HepG2 (cell line): Measurements from ENCODE around the gene SMIM1. TPM values are rescaled to one million over a fixed set of nuclear protein-coding genes. Genes with fewer than 3 reads are reported as not detected.

Source experiments
- AGO2 ChIP-seq: fragments of 200-400 bp; formaldehyde crosslinking; optimal IDR thresholded peaks from 2 replicates; pipeline ENCODE3; 2017; ENCODE audit warnings: mild to moderate bottlenecking, low read depth, low read length, moderate library complexity
- AHR ChIP-seq: IDR thresholded peaks from 2 replicates; pipeline ENCODE4 v1.6.1; 2018; ENCODE audit warnings: missing genetic modification reagents, missing compliant biosample characterization
- ATM ChIP-seq: fragments of 450-650 bp; IDR thresholded peaks from 2 replicates; pipeline ENCODE4 v1.7.1; 2017; ENCODE audit warnings: mild to moderate bottlenecking, borderline replicate concordance
- BRD4 ChIP-seq: sonication (generic); formaldehyde crosslinking; IDR thresholded peaks from 2 replicates; pipeline ENCODE4 v1.4.0; 2020; ENCODE audit warnings: missing genetic modification reagents
- PCBP2 ChIP-seq: fragments of 200-400 bp; formaldehyde crosslinking; optimal IDR thresholded peaks from 2 replicates; pipeline ENCODE3; 2018; ENCODE audit warnings: low read length, low read depth; ENCODE audit not compliant: poor library complexity, severe bottlenecking
- REL ChIP-seq: sonication (generic); formaldehyde crosslinking; conservative IDR thresholded peaks from 2 replicates; pipeline ENCODE4 v1.8.0; 2022; ENCODE audit warnings: mild to moderate bottlenecking, missing genetic modification reagents, moderate library complexity
- SALL1 ChIP-seq: sonication (generic); formaldehyde crosslinking; IDR thresholded peaks from 2 replicates; pipeline ENCODE4 v1.8.0; 2022; ENCODE audit warnings: mild to moderate bottlenecking, missing genetic modification reagents
- SETDB1 ChIP-seq: sonication (generic); formaldehyde crosslinking; IDR thresholded peaks from 2 replicates; pipeline ENCODE4 v1.5.1; 2020; ENCODE audit warnings: missing genetic modification reagents, mild to moderate bottlenecking, borderline replicate concordance
- SRSF1 ChIP-seq: fragments of 200-400 bp; formaldehyde crosslinking; optimal IDR thresholded peaks from 2 replicates; pipeline ENCODE3; 2017; ENCODE audit warnings: mild to moderate bottlenecking, low read depth, low read length, moderate library complexity
- TFDP1 ChIP-seq: IDR thresholded peaks from 2 replicates; pipeline ENCODE4 v1.6.1; 2016; ENCODE audit warnings: missing compliant biosample characterization, missing genetic modification reagents, borderline replicate concordance
- ZBTB1 ChIP-seq: sonication (generic); formaldehyde crosslinking; IDR thresholded peaks from 2 replicates; pipeline ENCODE4 v1.4.0; 2020; ENCODE audit warnings: missing genetic modification reagents, borderline replicate concordance
- ZBTB21 ChIP-seq: sonication (generic); formaldehyde crosslinking; IDR thresholded peaks from 2 replicates; pipeline ENCODE4 v1.4.0; 2020; ENCODE audit warnings: missing genetic modification reagents
- ZFYVE20 ChIP-seq: sonication (generic); formaldehyde crosslinking; IDR thresholded peaks from 2 replicates; pipeline ENCODE4 v1.8.0; 2023; ENCODE audit warnings: low read depth, mild to moderate bottlenecking, moderate library complexity, missing genetic modification reagents, borderline replicate concordance
- ZMAT3 ChIP-seq: sonication (generic); formaldehyde crosslinking; conservative IDR thresholded peaks from 2 replicates; pipeline ENCODE4 v1.7.0; 2021; ENCODE audit warnings: missing genetic modification reagents
- ZMYM3 ChIP-seq: sonication (generic); formaldehyde crosslinking; IDR thresholded peaks from 2 replicates; pipeline ENCODE4 v1.5.1; 2020; ENCODE audit warnings: mild to moderate bottlenecking, missing genetic modification reagents
- ZNF234 ChIP-seq: sonication (generic); formaldehyde crosslinking; conservative IDR thresholded peaks from 2 replicates; pipeline ENCODE4 v1.5.1; 2020; ENCODE audit warnings: mild to moderate bottlenecking, missing genetic modification reagents
- ZNF468 ChIP-seq: sonication (generic); formaldehyde crosslinking; IDR thresholded peaks from 2 replicates; pipeline ENCODE4 v1.8.0; 2022; ENCODE audit warnings: mild to moderate bottlenecking, moderate library complexity, missing genetic modification reagents
- ZSCAN29 ChIP-seq: sonication (generic); formaldehyde crosslinking; conservative IDR thresholded peaks from 2 replicates; pipeline ENCODE4 v1.4.0; 2020; ENCODE audit warnings: mild to moderate bottlenecking, missing genetic modification reagents
- polyA plus RNA-seq, 8 experiments: library from polyadenylated mRNA; depleted of rRNA in 3 of 8; stranded (reverse) in 7 of 8; unstranded in 1 of 8; fragments of >200 nt; fragmentation: Illumina TruSeq in 4 of 8; extraction: Trizol in 4 of 8; gene quantifications; 2 replicates each; pipeline versions ENCODE4 v1.2.1 to v1.2.3, GENCODE V29; 2011 to 2016; ENCODE audit warnings: low read depth in 4 of 8, missing spikeins in 1 of 8, mixed read lengths in 1 of 8; ENCODE audit not compliant: insufficient read depth in 1 of 8
- total RNA-seq, 5 experiments: library from RNA; depleted of rRNA; stranded (reverse); fragments of >200 nt; fragmentation: Illumina TruSeq; extraction: Trizol; gene quantifications; 2 replicates each; pipeline ENCODE4 v1.2.3, GENCODE V29; 2016; ENCODE audit warnings: low read depth in 1 of 5
- TF ChIP-seq, protein P1 (sequence below): sonication (generic); formaldehyde crosslinking; IDR thresholded peaks from 2 replicates; pipeline ENCODE4 v1.5.0; 2020; ENCODE audit warnings: missing genetic modification reagents
- TF ChIP-seq, protein P2 (sequence below): sonication (generic); formaldehyde crosslinking; IDR thresholded peaks from 2 replicates; pipeline ENCODE4 v1.5.0; 2020; ENCODE audit warnings: mild to moderate bottlenecking, missing genetic modification reagents
- TF ChIP-seq, protein P3 (sequence below): sonication (generic); formaldehyde crosslinking; IDR thresholded peaks from 2 replicates; pipeline ENCODE4; 2020; ENCODE audit warnings: missing genetic modification reagents, mild to moderate bottlenecking, borderline replicate concordance

SMIM1 gene
- total and polyA plus RNA-seq, 2 of the 13 experiments (the other 11 are each of a cell fraction or from before 2014, with no cell fraction given), result 12.4 to 56.3 TPM

DNA sequence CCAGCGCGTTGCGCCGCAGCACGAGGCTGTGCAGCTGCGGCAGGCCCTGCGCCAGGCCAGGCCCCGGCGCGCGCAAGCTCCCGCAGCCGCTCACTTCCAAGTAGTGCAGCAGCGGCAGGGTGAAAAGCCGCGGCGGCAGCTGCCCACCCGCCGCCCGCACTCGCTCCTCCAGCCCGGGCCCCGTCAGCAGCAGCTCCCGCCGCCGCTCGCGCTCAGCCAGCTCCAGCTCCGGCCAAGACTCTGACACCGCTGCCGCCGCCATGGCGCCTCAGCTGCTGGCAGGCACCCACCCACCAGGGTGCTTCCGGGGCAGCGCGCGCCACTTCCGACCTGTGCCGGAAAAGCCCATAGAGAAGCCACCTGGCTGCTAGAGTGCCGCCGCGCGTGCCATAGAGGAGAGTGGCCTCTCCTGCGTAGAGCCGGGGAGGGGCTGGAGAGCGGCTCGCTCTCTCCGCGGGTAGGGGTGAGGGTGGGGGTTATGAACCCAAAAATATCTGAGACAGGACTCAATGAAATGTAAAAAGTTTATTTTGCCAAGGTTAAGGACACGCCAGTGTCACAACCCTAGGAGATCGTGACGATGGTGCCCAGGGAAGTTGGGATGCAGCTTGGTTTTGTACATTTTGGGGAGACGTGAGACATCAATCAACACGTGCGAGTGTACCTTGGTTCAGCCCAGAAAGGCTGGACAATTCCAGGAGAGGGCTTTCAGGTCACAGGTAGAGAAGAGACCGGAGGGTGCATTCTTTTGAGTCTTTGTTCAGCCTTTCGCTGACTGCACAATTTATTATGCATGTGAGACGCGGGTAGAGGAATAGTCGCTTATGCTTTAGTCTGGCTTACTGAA is 23.9 kb downstream of the SMIM1 start, which contains the start of gene LRRC47 (continued):
- no peak for TF ChIP-seq ZFYVE20 (CRISPR knock-in tag)
- 0 out of 2 replicates have a peak, but pooled peaks have one; percentile 75 for TF ChIP-seq REL (CRISPR knock-in tag)
- TF ChIP-seq ZBTB1 (CRISPR knock-in tag), result no peak
- peak; percentile 93 for TF ChIP-seq ZMAT3 (CRISPR knock-in tag)
- no peak for TF ChIP-seq ZBTB21 (CRISPR knock-in tag)
- TF ChIP-seq SALL1 (CRISPR knock-in tag), result peak; percentile 42; the same call in 1 of the 2 replicates
- TF ChIP-seq ZNF234 (CRISPR knock-in tag), result peak; percentile 95; the same call in 1 of the 2 replicates
- no peak for TF ChIP-seq PCBP2
- no peak for TF ChIP-seq ZNF468 (CRISPR knock-in tag)
- peak; percentile 46; the same call in 1 of the 2 replicates for TF ChIP-seq AHR
- TF ChIP-seq, protein P1, sequence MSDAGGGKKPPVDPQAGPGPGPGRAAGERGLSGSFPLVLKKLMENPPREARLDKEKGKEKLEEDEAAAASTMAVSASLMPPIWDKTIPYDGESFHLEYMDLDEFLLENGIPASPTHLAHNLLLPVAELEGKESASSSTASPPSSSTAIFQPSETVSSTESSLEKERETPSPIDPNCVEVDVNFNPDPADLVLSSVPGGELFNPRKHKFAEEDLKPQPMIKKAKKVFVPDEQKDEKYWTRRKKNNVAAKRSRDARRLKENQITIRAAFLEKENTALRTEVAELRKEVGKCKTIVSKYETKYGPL, result no peak
- no peak for TF ChIP-seq SRSF1
- TF ChIP-seq, protein P2, sequence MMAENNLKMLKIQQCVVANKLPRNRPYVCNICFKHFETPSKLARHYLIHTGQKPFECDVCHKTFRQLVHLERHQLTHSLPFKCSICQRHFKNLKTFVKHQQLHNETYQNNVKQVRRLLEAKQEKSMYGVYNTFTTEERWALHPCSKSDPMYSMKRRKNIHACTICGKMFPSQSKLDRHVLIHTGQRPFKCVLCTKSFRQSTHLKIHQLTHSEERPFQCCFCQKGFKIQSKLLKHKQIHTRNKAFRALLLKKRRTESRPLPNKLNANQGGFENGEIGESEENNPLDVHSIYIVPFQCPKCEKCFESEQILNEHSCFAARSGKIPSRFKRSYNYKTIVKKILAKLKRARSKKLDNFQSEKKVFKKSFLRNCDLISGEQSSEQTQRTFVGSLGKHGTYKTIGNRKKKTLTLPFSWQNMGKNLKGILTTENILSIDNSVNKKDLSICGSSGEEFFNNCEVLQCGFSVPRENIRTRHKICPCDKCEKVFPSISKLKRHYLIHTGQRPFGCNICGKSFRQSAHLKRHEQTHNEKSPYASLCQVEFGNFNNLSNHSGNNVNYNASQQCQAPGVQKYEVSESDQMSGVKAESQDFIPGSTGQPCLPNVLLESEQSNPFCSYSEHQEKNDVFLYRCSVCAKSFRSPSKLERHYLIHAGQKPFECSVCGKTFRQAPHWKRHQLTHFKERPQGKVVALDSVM (CRISPR knock-in tag), result no peak
- peak; percentile 34 for TF ChIP-seq AGO2
- no peak for TF ChIP-seq ATM
- TF ChIP-seq ZSCAN29, result no peak
- no peak for TF ChIP-seq BRD4 (CRISPR knock-in tag)
- TF ChIP-seq, protein P3, sequence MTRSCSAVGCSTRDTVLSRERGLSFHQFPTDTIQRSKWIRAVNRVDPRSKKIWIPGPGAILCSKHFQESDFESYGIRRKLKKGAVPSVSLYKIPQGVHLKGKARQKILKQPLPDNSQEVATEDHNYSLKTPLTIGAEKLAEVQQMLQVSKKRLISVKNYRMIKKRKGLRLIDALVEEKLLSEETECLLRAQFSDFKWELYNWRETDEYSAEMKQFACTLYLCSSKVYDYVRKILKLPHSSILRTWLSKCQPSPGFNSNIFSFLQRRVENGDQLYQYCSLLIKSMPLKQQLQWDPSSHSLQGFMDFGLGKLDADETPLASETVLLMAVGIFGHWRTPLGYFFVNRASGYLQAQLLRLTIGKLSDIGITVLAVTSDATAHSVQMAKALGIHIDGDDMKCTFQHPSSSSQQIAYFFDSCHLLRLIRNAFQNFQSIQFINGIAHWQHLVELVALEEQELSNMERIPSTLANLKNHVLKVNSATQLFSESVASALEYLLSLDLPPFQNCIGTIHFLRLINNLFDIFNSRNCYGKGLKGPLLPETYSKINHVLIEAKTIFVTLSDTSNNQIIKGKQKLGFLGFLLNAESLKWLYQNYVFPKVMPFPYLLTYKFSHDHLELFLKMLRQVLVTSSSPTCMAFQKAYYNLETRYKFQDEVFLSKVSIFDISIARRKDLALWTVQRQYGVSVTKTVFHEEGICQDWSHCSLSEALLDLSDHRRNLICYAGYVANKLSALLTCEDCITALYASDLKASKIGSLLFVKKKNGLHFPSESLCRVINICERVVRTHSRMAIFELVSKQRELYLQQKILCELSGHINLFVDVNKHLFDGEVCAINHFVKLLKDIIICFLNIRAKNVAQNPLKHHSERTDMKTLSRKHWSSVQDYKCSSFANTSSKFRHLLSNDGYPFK (CRISPR knock-in tag), result peak; percentile 92; the same call in 1 of the 2 replicates
- peak; percentile 66; the same call in 1 of the 2 replicates for TF ChIP-seq TFDP1
- TF ChIP-seq ZMYM3 (CRISPR knock-in tag), result no peak
- TF ChIP-seq SETDB1 (CRISPR knock-in tag), result no peak
